ENCODE measurements around the gene FXYD3. TPM values are rescaled to one million over a fixed set of nuclear protein-coding genes. Genes with fewer than 3 reads are reported as not detected.

The FXYD3 gene
- total and polyA plus RNA-seq, 4 donors = 130 to 467 (median 160) TPM

- Histone ChIP-seq H3K9ac (ENCODE audit: insufficient read depth in 1 of 2, low read length in 2 of 2) (no peak overlapping the region), H3K27ac (ENCODE audit: low read depth in 1 of 2, low read length in 1 of 2) (no peak overlapping the region), H3K4me1 (ENCODE audit: control insufficient read depth in 5 of 5, insufficient read depth in 5 of 5, low read length in 5 of 5) (no peaks in the 10 kb centered on the region), H3K4me3 (no peak overlapping the region), H3K27me3 (ENCODE audit: control insufficient read depth in 3 of 3, insufficient read depth in 3 of 3, low read length in 2 of 3) (no peaks in the 10 kb centered on the region), H3K9me3 (ENCODE audit: control insufficient read depth in 4 of 4, insufficient read depth in 3 of 4, low read length in 3 of 4) (peaks cover 0 to 31% (median 12%) of the 10 kb centered on the region in 4 donors), H3K36me3 (ENCODE audit: control insufficient read depth in 4 of 4, insufficient read depth in 4 of 4, low read length in 4 of 4) (peaks cover 0 to 53% (median 6%) of the 10 kb centered on the region in 4 donors)
- no peak for ATAC-seq (ENCODE audit: insufficient read depth, low FRiP score)
- TF ChIP-seq, protein P1, sequence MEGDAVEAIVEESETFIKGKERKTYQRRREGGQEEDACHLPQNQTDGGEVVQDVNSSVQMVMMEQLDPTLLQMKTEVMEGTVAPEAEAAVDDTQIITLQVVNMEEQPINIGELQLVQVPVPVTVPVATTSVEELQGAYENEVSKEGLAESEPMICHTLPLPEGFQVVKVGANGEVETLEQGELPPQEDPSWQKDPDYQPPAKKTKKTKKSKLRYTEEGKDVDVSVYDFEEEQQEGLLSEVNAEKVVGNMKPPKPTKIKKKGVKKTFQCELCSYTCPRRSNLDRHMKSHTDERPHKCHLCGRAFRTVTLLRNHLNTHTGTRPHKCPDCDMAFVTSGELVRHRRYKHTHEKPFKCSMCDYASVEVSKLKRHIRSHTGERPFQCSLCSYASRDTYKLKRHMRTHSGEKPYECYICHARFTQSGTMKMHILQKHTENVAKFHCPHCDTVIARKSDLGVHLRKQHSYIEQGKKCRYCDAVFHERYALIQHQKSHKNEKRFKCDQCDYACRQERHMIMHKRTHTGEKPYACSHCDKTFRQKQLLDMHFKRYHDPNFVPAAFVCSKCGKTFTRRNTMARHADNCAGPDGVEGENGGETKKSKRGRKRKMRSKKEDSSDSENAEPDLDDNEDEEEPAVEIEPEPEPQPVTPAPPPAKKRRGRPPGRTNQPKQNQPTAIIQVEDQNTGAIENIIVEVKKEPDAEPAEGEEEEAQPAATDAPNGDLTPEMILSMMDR (IDR thresholded peaks at IDR 0.05; ENCODE audit: control extremely low read depth, extremely low read depth) = no peak
- DNase-seq = no peak
- 94 to 97% methylated on average over 2 of the region's 2 CpGs for WGBS, 2 donors
These were observed 48.8 kb downstream of the FXYD3 start for GRCh38 chr19:35164418-35164817.

DNA sequence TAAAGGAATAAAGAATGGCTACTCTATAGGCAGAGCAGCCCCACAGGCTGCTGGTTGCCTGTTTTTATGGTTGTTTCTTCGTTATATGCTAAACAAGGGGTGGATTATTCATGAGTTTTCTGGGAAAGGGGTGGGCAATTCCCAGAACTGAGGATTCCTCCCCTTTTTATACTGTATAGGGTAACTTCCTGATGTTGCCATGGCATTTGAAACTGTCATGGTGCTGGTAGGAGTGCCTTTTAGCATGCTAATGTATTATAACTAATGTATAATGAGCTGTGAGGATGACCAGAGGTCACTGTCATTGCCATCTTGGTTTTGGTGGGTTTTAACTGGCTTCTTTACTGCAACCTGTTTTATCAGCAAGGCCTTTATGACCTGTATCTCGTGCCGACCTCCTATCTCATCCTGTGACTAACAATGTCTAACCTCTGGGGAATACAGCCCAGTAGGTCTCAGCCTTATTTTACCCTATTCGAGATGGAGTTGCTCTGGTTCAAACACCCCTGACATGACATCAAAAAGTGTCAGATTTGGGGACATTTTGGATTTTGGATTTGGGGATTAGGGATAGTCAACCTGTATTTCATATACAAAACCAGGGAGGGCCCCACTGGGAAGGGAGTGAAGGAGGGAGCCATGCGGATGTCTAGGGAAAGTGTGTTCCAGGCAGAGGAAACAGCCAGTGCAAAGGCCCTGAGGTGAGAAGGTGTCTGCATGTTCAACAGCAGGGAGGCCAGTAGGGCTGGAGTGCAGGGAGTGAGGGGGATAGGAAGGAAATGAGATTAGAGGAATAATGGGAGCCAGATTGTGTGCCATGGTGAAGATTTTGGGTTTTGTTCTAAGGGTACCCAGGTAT, 49.8 kb downstream of the FXYD3 start:
- DNase-seq (no peak), ATAC-seq (ENCODE audit: insufficient read depth, low FRiP score) (no peak)
- Histone ChIP-seq H3K27ac (ENCODE audit: low read depth in 1 of 2, low read length in 1 of 2) (no peak overlapping the region), H3K4me3 (no peak overlapping the region), H3K9me3 (ENCODE audit: control insufficient read depth in 4 of 4, insufficient read depth in 3 of 4, low read length in 3 of 4) (peaks cover 0 to 31% (median 12%) of the 10 kb centered on the region in 4 donors), H3K9ac (ENCODE audit: insufficient read depth in 1 of 2, low read length in 2 of 2) (no peak overlapping the region), H3K36me3 (ENCODE audit: control insufficient read depth in 4 of 4, insufficient read depth in 4 of 4, low read length in 4 of 4) (peaks cover 0 to 51% (median 6%) of the 10 kb centered on the region in 4 donors), H3K4me1 (ENCODE audit: control insufficient read depth in 5 of 5, insufficient read depth in 5 of 5, low read length in 5 of 5) (no peaks in the 10 kb centered on the region), H3K27me3 (ENCODE audit: control insufficient read depth in 3 of 3, insufficient read depth in 3 of 3, low read length in 2 of 3) (no peaks in the 10 kb centered on the region)
- WGBS, 2 donors = 77% methylated on average over 5 of the region's 5 CpGs
- TF ChIP-seq, protein P1 (IDR thresholded peaks at IDR 0.05; ENCODE audit: control extremely low read depth, extremely low read depth) = no peak

DNA sequence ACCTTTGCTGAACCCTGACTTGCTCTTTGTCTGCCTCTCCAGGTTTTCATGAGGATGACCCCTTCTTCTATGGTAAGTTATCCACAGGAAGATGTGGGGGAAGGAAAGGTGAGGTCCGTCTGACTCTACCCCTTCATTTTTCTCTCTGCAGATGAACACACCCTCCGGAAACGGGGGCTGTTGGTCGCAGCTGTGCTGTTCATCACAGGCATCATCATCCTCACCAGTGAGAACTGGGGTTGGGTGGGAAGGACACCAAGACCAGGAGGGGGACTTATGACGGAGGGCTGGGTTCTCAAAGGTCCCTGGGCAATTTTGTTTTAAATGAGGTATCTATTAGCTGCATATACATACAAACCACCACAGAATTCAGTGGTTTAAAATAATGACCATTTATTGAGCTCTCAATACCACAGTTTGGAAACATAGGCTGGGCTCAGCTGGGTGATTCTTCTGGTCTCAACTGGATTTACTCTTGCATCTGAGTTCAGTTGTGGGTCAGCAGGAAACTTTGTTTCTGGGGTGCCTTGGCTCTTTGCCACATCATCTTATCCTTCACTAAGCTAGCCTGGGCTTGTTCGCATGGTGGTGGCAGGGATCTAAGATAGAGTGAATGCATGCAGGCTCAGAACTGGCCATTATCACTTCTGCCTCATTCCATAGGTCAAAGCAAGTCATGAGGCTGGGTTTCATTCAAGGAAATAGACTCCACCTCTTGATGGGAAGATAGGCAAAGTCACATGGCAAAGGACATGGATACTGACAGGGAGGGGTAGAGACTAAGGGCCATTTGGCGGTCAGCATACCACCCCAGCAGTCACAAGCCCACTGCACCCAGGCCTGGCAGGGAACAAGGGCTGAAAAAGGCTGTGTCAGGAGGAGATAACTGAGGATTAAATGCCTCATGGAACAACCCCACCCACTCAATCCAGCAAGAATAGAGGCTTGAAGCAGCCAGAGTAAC, 50.8 kb downstream of the FXYD3 start:
- no peak overlapping the region for H3K9ac ChIP-seq (ENCODE audit: insufficient read depth in 1 of 2, low read length in 2 of 2)
- H3K4me3 ChIP-seq = no peak overlapping the region
- no peak overlapping the region for H3K27ac ChIP-seq (ENCODE audit: low read depth in 1 of 2, low read length in 1 of 2)
- ATAC-seq (ENCODE audit: insufficient read depth, low FRiP score) = no peak
- peaks cover 0 to 48% (median 6%) of the 10 kb centered on the region in 4 donors for H3K36me3 ChIP-seq (ENCODE audit: control insufficient read depth in 4 of 4, insufficient read depth in 4 of 4, low read length in 4 of 4)
- TF ChIP-seq, protein P1 (IDR thresholded peaks at IDR 0.05; ENCODE audit: control extremely low read depth, extremely low read depth) = no peak
- no peak for DNase-seq
- H3K27me3 ChIP-seq (ENCODE audit: control insufficient read depth in 3 of 3, insufficient read depth in 3 of 3, low read length in 2 of 3) = no peaks in the 10 kb centered on the region
- peaks cover 0 to 31% (median 12%) of the 10 kb centered on the region in 4 donors for H3K9me3 ChIP-seq (ENCODE audit: control insufficient read depth in 4 of 4, insufficient read depth in 3 of 4, low read length in 3 of 4)
- 97 to 98% methylated on average over 7 of the region's 7 CpGs for WGBS, 2 donors
- H3K4me1 ChIP-seq (ENCODE audit: control insufficient read depth in 5 of 5, insufficient read depth in 5 of 5, low read length in 5 of 5) = no peaks in the 10 kb centered on the region
